HG03097 (cell line): ENCODE data around the gene CCNH.

ENCODE experiments used
- ATAC-seq: cut with Tn5 transposase; IDR thresholded peaks from one replicate; pipeline ENCODE4 v1.9.1; 2021; ENCODE audit not compliant: unreplicated experiment, low FRiP score

CCNH gene

DNA sequence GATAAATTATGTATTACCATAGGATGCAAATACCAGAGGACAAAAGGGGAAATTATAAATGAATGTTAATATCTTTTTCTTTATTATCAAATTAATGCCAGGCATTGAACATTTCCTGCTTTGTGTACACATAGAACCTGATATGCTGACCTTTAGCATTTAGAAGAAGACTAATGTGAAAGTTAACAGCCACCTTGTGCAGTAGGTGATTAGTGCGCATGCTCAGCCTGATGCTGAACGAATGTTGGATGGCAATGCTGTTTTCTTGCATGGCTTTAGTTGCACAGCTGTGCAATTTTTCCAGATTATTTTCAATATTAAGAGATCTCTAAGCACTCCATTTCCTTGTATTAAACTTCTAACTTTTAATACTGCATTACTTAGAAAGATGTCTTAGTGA lies 45.5 kb downstream of the CCNH start:
- no peak for ATAC-seq

DNA sequence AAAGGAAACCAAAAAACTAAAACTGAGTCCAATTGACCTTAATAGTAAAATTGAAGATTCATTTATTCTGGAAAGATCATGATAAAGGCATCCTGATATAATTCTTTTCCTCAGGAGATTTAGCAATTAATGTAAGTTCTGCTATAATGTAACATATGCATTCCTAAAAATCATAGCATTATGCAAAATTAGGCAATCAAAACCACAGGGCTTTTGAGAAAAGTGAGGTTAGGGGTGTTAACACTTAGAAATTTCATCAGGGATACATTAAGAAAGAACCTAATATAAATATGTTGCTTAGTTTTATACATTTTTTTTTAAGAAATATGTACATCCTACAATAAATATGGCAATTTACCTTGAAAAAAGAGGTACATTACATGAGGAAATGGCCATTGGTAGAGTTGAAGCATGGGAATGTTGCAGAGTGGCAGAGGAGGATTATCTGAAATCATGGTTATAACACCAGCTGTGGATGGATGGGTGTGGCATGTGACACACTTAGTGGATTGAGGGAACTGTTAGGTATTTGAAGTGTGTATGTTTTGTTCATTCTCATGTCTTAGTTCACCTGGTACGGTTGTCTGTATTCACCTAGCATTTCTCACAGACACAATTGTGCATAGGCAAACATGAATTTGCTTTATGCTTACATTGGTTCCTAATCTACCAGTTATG lies 51.1 kb downstream of the CCNH start:
- ATAC-seq: no peak

DNA sequence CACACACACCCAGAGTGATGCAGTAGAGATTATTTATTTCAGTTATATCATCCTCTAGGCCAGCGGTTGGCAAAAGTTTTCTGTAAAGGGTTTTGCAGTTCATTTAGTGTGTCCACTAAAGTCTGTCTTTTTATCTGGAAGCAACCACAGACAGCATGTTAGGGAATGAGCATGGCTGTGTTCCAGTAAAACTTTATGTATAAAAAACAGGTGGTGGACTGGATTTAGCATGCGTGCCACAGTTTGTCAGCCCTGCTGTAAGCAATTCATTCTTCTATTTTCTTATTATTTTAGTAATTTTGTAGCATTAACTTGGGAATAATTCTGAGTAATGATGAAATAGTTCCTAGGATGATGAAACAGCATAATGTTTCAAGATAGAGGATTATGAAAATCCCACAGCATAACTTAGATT lies 51.7 kb downstream of the CCNH start:
- ATAC-seq: no peak

DNA sequence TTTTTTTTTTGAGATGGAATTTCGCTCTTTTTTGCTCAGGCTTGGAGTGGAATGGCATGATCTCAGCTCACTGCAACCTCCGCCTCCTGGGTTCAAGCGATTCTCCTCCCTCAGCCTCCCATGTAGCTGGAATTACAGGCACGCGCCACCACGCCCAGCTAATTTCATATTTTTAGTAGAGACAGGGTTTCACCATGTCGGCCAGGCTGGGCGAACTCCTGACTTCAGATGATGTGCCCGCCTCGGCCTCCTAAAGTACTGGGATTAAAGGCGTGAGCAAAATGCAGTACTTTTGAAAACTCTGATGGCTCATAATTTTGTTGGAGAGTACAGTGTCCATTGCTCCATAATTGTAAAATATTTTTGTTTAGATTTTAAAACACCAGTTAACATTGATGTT lies 52.6 kb downstream of the CCNH start:
- no peak for ATAC-seq

DNA sequence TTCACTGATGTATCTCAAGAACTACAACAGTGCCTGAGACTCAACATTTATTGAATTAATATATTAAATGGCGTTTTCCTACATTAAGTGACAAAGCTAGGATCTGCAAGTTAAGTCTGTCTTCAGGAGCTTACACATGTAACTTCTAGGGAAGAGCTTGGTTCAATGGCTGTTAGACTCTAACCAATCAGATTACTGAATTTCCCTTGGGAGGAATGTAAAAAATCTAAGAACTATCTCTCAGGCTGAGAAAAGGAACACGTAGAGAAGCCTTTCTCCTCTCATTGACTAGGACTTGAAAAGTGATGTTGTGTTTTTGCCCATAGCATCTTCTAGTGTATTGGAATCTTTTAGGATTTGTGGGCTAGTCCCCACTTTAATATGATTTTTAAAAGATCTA lies 53.6 kb downstream of the CCNH start:
- no peak for ATAC-seq

DNA sequence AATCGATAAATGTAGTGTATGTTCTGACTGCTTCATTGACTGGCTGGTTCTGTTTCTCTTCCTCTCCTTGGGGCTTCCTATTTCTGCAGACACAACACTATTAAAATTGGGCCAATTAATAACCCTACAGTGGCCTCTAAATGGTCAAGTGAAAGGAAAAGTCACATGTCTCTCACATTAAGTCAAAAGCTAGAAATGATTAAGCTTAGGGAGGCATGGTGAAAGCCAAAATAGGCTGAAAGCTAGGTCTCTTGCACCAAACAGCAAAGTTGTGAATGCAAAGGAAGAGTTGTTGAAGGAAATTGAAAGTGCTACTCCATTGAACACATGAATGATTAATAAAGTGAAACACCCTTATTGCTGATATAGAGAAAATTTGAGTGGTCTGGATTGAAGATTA lies 58.2 kb downstream of the CCNH start:
- peak; percentile 90 for ATAC-seq

DNA sequence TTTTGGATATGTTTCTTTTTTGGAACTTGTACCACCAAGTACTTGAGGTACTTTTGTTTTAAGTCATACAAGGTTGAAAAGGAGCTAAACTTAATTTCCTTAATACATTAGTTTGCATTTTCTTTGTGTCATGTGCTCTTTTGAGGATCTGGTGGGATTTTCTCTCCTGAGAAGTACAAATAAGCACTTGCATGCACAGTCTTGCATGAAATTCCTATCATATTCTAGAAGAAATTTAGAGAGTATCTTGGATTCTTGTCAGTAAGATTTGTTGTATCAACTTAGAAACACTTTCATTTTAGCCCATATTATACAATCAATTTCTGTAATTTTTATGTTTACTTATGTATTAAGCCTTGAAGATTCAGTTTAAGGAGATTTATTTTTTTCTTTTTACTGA lies 64.9 kb downstream of the CCNH start:
- no peak for ATAC-seq

DNA sequence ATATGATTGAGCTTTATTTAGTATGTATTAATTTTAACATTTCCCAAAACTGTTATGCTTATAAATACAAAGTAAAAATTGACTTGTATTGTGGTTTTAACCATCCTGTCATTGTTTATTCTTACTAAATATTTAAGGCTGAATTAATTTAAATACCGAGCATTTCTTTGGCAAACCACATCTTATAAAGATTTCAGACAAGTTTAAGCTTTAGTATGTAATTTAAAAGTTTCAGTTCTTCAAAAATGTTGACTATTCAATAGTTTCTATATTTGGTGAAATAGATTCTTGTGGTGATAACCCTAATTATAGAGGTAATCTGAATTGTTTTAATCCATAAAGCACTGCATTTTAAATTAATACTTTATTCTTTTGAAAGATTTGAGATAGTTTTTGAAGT lies 65.5 kb downstream of the CCNH start:
- no peak for ATAC-seq
